CD4-positive, alpha-beta memory T cell (primary cell): Measurements from ENCODE around the gene KLF6. TPM values are rescaled to one million over a fixed set of nuclear protein-coding genes. Genes with fewer than 3 reads are reported as not detected.
A peak's percentile ranks its signal among the peaks of the same experiment; 100 is the strongest.

Source experiments
- CTCF ChIA-PET: fragments of 350-600 bp; sonication (Branson Sonifier 250); formaldehyde crosslinking; loops from one replicate; lab custom pipeline; 2021; ENCODE audit warnings: inconsistent platforms; ENCODE audit not compliant: partially characterized antibody; lab: Charles Lee
- POLR2A ChIA-PET: fragments of 350-600 bp; sonication (Branson Sonifier 250); formaldehyde crosslinking; loops from one replicate; lab custom pipeline; 2021; ENCODE audit not compliant: partially characterized antibody; lab: Charles Lee
- DNase-seq, 5 donors: peaks; one replicate each; pipeline versions ENCODE4 v3.0.0 to v3.0.0-alpha.2; 2020 to 2022; ENCODE audit warnings: mixed read lengths in 1 of 5
- H3K27ac ChIP-seq: one replicate; pipeline ENCODE4 v1.7.0; 2013; ENCODE audit warnings: low read depth, low read length
- H3K27me3 ChIP-seq: 2 replicates; pipeline ENCODE4 v1.7.0; 2013; ENCODE audit warnings: mild to moderate bottlenecking, low read length, moderate library complexity; ENCODE audit not compliant: insufficient read depth
- H3K36me3 ChIP-seq: 2 replicates; pipeline ENCODE4 v1.7.0; 2013; ENCODE audit warnings: mild to moderate bottlenecking, low read length, moderate library complexity; ENCODE audit not compliant: insufficient read depth
- H3K4me1 ChIP-seq: 2 replicates; pipeline ENCODE4 v1.7.0; 2013; ENCODE audit warnings: mild to moderate bottlenecking, low read length, moderate library complexity; ENCODE audit not compliant: insufficient read depth
- H3K4me3 ChIP-seq, 2 donors: one replicate each; pipeline ENCODE4 v1.7.0; 2013; ENCODE audit warnings: low read length in 2 of 2, mild to moderate bottlenecking in 1 of 2
- H3K9me3 ChIP-seq, 2 donors: one replicate each; pipeline ENCODE4 v1.7.0; 2013; ENCODE audit warnings: low read length in 2 of 2, control low read depth in 1 of 2; ENCODE audit not compliant: control insufficient read depth in 1 of 2
- H3K27ac Mint-ChIP-seq, 7 donors: one replicate each; pipeline ENCODE4 v1.8.0; 2020 to 2021; ENCODE audit warnings: mixed read lengths in 7 of 7, mild to moderate bottlenecking in 6 of 7, inconsistent platforms in 3 of 7, moderate library complexity in 3 of 7
- H3K27me3 Mint-ChIP-seq, 2 donors: one replicate each; pipeline ENCODE4 v1.8.0; 2020 to 2021; ENCODE audit warnings: mixed read lengths in 2 of 2
- H3K36me3 Mint-ChIP-seq, 2 donors: one replicate each; pipeline ENCODE4 v1.8.0; 2020 to 2021; ENCODE audit warnings: mixed read lengths in 2 of 2, inconsistent platforms in 1 of 2, mild to moderate bottlenecking in 1 of 2
- H3K4me1 Mint-ChIP-seq, 4 donors: one replicate each; pipeline ENCODE4 v1.8.0; 2020 to 2021; ENCODE audit warnings: mixed read lengths in 4 of 4, mild to moderate bottlenecking in 1 of 4
- H3K4me3 Mint-ChIP-seq, 8 donors: one replicate each; pipeline ENCODE4 v1.8.0; 2020 to 2021; ENCODE audit warnings: mixed read lengths in 8 of 8, mild to moderate bottlenecking in 7 of 8, moderate library complexity in 6 of 8, inconsistent platforms in 3 of 8
- H3K9me3 Mint-ChIP-seq, 8 donors: one replicate each; pipeline ENCODE4 v1.8.0; 2020 to 2021; ENCODE audit warnings: mixed read lengths in 8 of 8, mild to moderate bottlenecking in 5 of 8, inconsistent platforms in 3 of 8, moderate library complexity in 1 of 8
- intact Hi-C: fragments of 100-400 bp; cut with micrococcal nuclease; formaldehyde crosslinking; loops from one replicate; pipeline ENCODE4 v1.15.1; 2023
- polyA plus RNA-seq, 2 donors: library from polyadenylated mRNA; unstranded; fragments of 300-500 nt; fragmentation: Illumina TruSeq; gene quantifications; one replicate each; pipeline ENCODE4 v1.2.3, GENCODE V29; 2021
- total RNA-seq, 2 experiments: library from RNA; stranded (reverse); gene quantifications; one replicate each; pipeline ENCODE4 v1.2.3, GENCODE V29; 2021

KLF6 gene
- total and polyA plus RNA-seq, 4 experiments from 2014 or later = 291 to 865 (median 562) TPM

DNA sequence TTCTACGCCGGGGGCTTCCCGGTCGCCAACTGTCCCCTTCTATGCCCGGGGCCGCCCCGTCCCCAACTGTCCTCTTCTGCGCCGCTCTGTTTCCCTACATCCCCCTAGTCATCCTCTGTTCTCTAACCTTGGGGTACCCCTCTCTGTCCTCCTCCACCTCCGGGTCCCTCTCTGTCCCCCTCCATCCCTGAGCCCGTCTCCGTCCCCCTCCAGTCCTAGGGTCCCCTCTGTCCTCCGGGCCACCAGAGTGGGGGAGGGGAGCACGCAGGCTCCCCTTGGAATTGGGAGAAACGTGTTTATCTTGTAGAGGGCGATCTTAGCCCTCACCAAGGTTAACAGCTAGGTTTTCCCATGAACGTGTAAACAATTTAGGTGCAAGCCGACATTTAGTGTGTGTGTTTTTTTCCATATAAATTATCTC lies 852 bp upstream of the KLF6 start:
- Mint-ChIP-seq H3K4me1 (peaks cover 4 to 50% (median 20%) of the 10 kb centered on the region in 4 donors), H3K36me3 (peaks cover 42 to 46% of the 10 kb centered on the region in 2 donors), H3K4me3 (peak overlapping the region; percentile 89 to 98 (median 92)), H3K9me3 (peaks cover 0 to 38% (median 9%) of the 10 kb centered on the region in 8 donors), H3K27ac (peak overlapping the region; percentile 93 to 99 (median 98)), H3K27me3 (peaks cover 0 to 2% of the 10 kb centered on the region in 2 donors)
- POLR2A ChIA-PET = interaction anchor here (0.8 to 6.8 kb wide), 57 partner anchors 9 to 1506 kb away, joined by 3 to 1468 read pairs (median 9); partner anchors contain the start of gene PITRM1
- DNase-seq = peak in 3 of 5 donors; percentile 60 to 62 (median 62)
- peak overlapping the region; percentile 62 to 75 for H3K4me3 ChIP-seq
- intact Hi-C loops = loop anchor here (1.0 to 10.0 kb wide), 5 partner anchors 19 to 189 kb away; no protein-coding TSS in a partner anchor
- peaks cover 18% of the 10 kb centered on the region for H3K4me1 ChIP-seq
- H3K36me3 ChIP-seq = peaks cover 12% of the 10 kb centered on the region
- H3K9me3 ChIP-seq = no peaks in the 10 kb centered on the region
- CTCF ChIA-PET = interaction anchor here (1.0 to 5.5 kb wide), 8 partner anchors 14 to 184 kb away, joined by 3 to 39 read pairs (median 6); no protein-coding TSS in a partner anchor
- H3K27ac ChIP-seq = peak overlapping the region; percentile 97
- H3K27me3 ChIP-seq = no peaks in the 10 kb centered on the region

DNA sequence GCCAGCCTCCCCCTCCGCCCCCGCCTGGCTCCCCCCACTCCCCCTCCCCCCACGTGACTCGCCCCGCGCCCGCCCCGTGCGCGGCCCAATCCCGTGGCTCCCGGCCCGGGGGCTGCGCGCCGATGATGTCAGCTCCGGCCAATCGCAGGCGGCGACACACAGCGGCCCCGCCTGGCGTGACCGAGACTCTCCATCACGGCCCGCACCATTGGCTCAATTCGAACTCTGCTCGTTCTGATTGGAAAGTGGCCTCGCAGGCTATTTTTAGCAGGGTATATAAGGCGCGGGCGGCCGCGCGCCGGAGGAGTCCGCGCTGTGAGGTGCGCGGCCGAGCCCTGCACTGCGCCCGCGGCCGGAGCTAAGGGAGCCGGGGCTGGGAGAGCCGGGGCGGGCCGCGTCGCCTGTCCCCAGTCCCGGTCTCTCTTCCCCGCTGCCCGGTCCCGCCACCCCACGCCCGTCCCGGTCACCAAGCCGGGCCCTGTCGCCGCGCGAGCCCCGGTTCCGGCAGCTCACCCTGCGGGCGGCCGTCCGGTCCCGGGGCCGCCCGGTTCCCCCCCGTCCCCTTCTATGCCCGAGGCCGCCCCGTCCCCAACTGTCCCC lies 342 bp upstream of the KLF6 start:
- Histone ChIP-seq H3K27me3 (no peaks in the 10 kb centered on the region), H3K27ac (peak overlapping the region; percentile 97), H3K4me3 (peak overlapping the region; percentile 75 to 95), H3K9me3 (no peaks in the 10 kb centered on the region), H3K4me1 (peaks cover 23% of the 10 kb centered on the region), H3K36me3 (peaks cover 17% of the 10 kb centered on the region)
- Mint-ChIP-seq H3K4me1 (peaks cover 8 to 55% (median 24%) of the 10 kb centered on the region in 4 donors), H3K4me3 (peak overlapping the region; percentile 90 to 99 (median 96)), H3K27me3 (peaks cover 0 to 2% of the 10 kb centered on the region in 2 donors), H3K36me3 (peaks cover 47 to 52% of the 10 kb centered on the region in 2 donors), H3K27ac (peak overlapping the region; percentile 98 to 100 (median 98)), H3K9me3 (peaks cover 0 to 38% (median 9%) of the 10 kb centered on the region in 8 donors)
- CTCF ChIA-PET = interaction anchor here (0.8 to 5.5 kb wide), 9 partner anchors 15 to 184 kb away, joined by 3 to 39 read pairs (median 5); no protein-coding TSS in a partner anchor
- peak; percentile 99 to 100 (median 100) for DNase-seq
- POLR2A ChIA-PET = interaction anchor here (0.6 to 6.8 kb wide), 73 partner anchors 10 to 1507 kb away, joined by 3 to 1468 read pairs (median 6); partner anchors contain the start of gene PITRM1
- intact Hi-C loops = loop anchor here (1.0 to 10.0 kb wide), 4 partner anchors 20 to 189 kb away; no protein-coding TSS in a partner anchor

DNA sequence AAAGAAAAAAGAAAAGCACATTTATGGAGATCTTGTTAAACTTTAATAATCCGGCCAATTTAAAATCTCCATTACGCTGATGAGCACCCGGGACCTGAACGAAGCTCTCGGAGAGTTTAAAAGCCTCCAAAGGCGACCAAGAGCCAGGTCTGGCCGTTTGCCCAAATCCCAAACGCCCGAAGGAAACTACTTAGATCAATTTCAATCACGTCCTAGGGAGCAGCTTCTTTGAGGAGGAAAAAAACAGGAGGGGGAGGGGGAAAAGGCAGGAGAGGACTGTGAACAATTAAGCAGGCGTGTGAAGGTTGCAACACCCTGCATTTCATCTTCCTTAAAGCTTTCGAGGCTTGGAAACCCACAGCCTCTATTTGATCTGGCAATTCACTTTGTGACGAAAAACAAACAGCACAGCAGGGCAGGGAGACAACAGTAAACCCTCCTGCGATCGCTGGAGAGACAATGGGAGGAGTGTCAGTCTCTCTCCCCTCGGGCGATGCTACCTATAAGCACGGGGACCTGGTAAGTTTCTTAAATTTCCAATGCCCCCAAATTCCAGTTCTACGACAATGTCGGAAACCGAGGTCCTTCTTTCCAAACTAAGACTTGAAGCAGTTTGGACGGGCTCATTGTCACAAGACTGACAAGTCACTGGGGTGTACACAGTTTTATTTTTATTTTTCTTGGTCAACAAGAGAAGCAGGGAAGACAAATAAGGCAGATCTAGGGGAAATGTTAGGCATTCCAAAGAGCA lies 1.2 kb downstream of the KLF6 start:
- H3K27me3 ChIP-seq = no peaks in the 10 kb centered on the region
- peaks cover 38% of the 10 kb centered on the region for H3K4me1 ChIP-seq
- H3K36me3 ChIP-seq = peaks cover 32% of the 10 kb centered on the region
- peak overlapping the region; percentile 97 to 100 (median 99) for H3K27ac Mint-ChIP-seq
- H3K4me3 Mint-ChIP-seq = peak overlapping the region; percentile 93 to 99 (median 98)
- H3K4me3 ChIP-seq = peak overlapping the region; percentile 86 to 95
- POLR2A ChIA-PET = interaction anchor here (0.6 to 6.8 kb wide), 51 partner anchors 9 to 1508 kb away, joined by 3 to 1468 read pairs (median 14); partner anchors contain the start of gene PITRM1
- peaks cover 0 to 2% of the 10 kb centered on the region in 2 donors for H3K27me3 Mint-ChIP-seq
- peak overlapping the region; percentile 97 for H3K27ac ChIP-seq
- no peaks in the 10 kb centered on the region for H3K9me3 ChIP-seq
- CTCF ChIA-PET = interaction anchor here (1.0 to 5.5 kb wide), 7 partner anchors 22 to 873 kb away, joined by 3 to 39 read pairs (median 9); no protein-coding TSS in a partner anchor
- intact Hi-C loops = loop anchor here (1.0 to 10.0 kb wide), 7 partner anchors 109 to 872 kb away; no protein-coding TSS in a partner anchor
- H3K36me3 Mint-ChIP-seq = peaks cover 54 to 66% of the 10 kb centered on the region in 2 donors
- peak; percentile 65 to 78 (median 75) for DNase-seq
- peaks cover 0 to 39% (median 3%) of the 10 kb centered on the region in 8 donors for H3K9me3 Mint-ChIP-seq
- peaks cover 15 to 70% (median 36%) of the 10 kb centered on the region in 4 donors for H3K4me1 Mint-ChIP-seq

DNA sequence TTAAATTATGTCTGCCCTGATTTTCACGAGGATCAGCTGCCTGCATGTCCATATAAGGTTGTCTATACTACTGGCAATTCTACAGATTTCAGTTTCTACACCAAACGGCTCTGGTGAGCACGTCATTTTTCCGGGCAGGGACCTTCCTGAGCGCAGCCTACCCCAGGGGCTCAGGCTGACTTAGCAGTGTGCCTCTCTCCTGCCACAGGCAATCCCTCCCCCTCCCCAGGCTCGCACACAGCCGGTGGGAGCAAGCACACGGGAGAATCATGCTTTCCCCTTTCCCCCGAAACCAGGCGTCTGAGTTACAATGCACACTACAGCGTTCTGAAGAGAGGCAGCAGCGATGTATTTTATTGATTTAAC lies 1.7 kb downstream of the KLF6 start:
- peak; percentile 65 to 87 (median 78) for DNase-seq
- peak overlapping the region; percentile 97 for H3K27ac ChIP-seq
- ChIA-PET POLR2A (interaction anchor here (0.6 to 6.8 kb wide), 45 partner anchors 8 to 869 kb away, joined by 3 to 1468 read pairs (median 31); partner anchors contain the start of gene PITRM1), CTCF (interaction anchor here (1.0 to 5.5 kb wide), 6 partner anchors 23 to 874 kb away, joined by 3 to 39 read pairs (median 9); no protein-coding TSS in a partner anchor)
- H3K4me1 ChIP-seq = peaks cover 43% of the 10 kb centered on the region
- H3K4me3 ChIP-seq = peak overlapping the region; percentile 86 to 95
- H3K9me3 ChIP-seq = no peaks in the 10 kb centered on the region
- Mint-ChIP-seq H3K27me3 (peaks cover 0 to 2% of the 10 kb centered on the region in 2 donors), H3K4me1 (peaks cover 21 to 75% (median 42%) of the 10 kb centered on the region in 4 donors), H3K4me3 (peak overlapping the region; percentile 93 to 99 (median 98)), H3K36me3 (peaks cover 57 to 72% of the 10 kb centered on the region in 2 donors), H3K9me3 (peaks cover 0 to 39% (median 3%) of the 10 kb centered on the region in 8 donors), H3K27ac (peak overlapping the region; percentile 97 to 100 (median 99))
- H3K36me3 ChIP-seq = peaks cover 37% of the 10 kb centered on the region
- H3K27me3 ChIP-seq = no peaks in the 10 kb centered on the region
- intact Hi-C loops = loop anchor here (1.0 to 10.0 kb wide), 7 partner anchors 110 to 873 kb away; no protein-coding TSS in a partner anchor

DNA sequence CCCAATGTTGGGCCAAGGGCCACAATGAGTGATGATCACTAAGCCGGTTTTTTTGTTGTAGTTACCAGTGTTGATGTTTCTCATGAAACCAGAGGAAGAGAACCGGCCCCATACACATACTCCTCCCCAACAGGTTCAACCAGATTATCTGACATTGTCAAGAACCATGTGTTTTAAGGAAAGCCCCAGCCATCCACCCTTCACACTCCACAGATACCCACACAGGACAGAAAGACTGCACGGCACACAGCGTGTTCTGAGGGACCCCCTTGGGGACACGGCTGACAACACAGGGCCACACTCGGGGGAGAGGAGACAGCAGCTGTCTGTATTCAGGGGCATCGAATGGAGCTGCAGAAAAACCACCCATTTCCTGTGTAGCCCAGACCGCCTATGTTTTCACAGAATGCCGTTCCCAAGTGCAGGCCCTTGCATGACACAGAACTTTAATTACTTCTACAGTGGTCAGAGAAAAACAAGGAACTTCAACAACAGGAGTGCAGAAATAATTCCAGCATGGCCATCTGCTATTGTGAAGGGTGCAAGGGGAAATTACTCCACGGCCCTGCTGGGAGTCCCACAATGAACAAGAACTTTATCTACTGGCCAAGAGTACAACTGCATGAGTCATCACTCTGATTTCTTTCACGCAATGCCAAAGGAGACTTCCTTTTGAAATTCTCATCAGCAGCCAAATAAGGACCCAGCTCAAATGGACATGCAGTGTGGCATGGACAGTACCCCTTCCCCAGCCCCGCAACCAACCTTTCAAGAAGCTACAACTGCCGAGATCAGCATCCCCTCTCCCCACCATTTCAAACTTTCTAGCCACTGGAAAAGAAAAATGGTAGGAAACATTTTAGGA lies 2.3 kb downstream of the KLF6 start:
- H3K4me1 ChIP-seq = peaks cover 49% of the 10 kb centered on the region
- peak overlapping the region; percentile 97 for H3K27ac ChIP-seq
- Mint-ChIP-seq H3K36me3 (peaks cover 62 to 78% of the 10 kb centered on the region in 2 donors), H3K4me1 (peaks cover 26 to 82% (median 48%) of the 10 kb centered on the region in 4 donors), H3K27ac (peak overlapping the region; percentile 97 to 100 (median 99)), H3K4me3 (peak overlapping the region; percentile 93 to 99 (median 98)), H3K27me3 (peaks cover 0 to 2% of the 10 kb centered on the region in 2 donors), H3K9me3 (peaks cover 0 to 39% (median 3%) of the 10 kb centered on the region in 8 donors)
- H3K4me3 ChIP-seq = peak overlapping the region; percentile 86 to 95
- DNase-seq = peak; percentile 79 to 89 (median 85)
- peaks cover 41% of the 10 kb centered on the region for H3K36me3 ChIP-seq
- intact Hi-C loops = loop anchor here (1.0 to 10.0 kb wide), 8 partner anchors 70 to 874 kb away; no protein-coding TSS in a partner anchor
- ChIA-PET POLR2A (interaction anchor here (0.6 to 6.8 kb wide), 51 partner anchors 8 to 870 kb away, joined by 3 to 1468 read pairs (median 12); no protein-coding TSS in a partner anchor), CTCF (interaction anchor here (0.8 to 5.5 kb wide), 18 partner anchors 17 to 874 kb away, joined by 3 to 39 read pairs (median 4); no protein-coding TSS in a partner anchor)
- H3K9me3 ChIP-seq = no peaks in the 10 kb centered on the region
- no peaks in the 10 kb centered on the region for H3K27me3 ChIP-seq
